Endothelial cell of umbilical vein (primary cell): ENCODE measurements around the gene KLHL6. TPM values are rescaled to one million over a fixed set of nuclear protein-coding genes. Genes with fewer than 3 reads are reported as not detected.

ENCODE experiments used
- BruUV-seq: library from RNA; stranded (reverse); fragments of 400-500 nt; replicated peaks from 2 replicates; lab custom pipeline; 2021; lab: Mats Ljungman, UMichigan
- CTCF ChIA-PET: fragments of 300-600, 350-600 bp; sonication (Branson Sonifier 250); formaldehyde crosslinking; loops from one replicate; lab custom pipeline; 2021; ENCODE audit warnings: antibody characterized with exemption, inconsistent platforms; lab: Charles Lee
- POLR2A ChIA-PET: fragments of 300-600, 350-600 bp; sonication (Branson Sonifier 250); formaldehyde crosslinking; loops from one replicate; lab custom pipeline; 2021; ENCODE audit warnings: antibody characterized with exemption, inconsistent platforms; lab: Charles Lee
- DNase-seq: peaks from one replicate; pipeline ENCODE4 v3.0.0-alpha.2; 2011; ENCODE audit warnings: low read depth, low spot score
- FAIRE-seq: peaks from 2 replicates; lab custom pipeline; 2011; peaks lifted over from hg19 to GRCh38; lab: Jason Lieb, UNC
- H2AFZ ChIP-seq: 2 replicates; pipeline ENCODE4 v1.6.0; 2012; ENCODE audit warnings: low read depth, low read length, control low read depth, inconsistent platforms
- H3K27ac ChIP-seq: 2 replicates; pipeline ENCODE4 v1.5.1; 2011; ENCODE audit warnings: low read depth, mild to moderate bottlenecking, control low read depth, low read length, moderate library complexity; ENCODE audit not compliant: insufficient read depth
- H3K27me3 ChIP-seq, 2 experiments: 2 replicates each; pipeline versions ENCODE4 v1.6.0 to v1.6.1; 2011; ENCODE audit warnings: low read length in 2 of 2, mixed read lengths in 1 of 2; ENCODE audit not compliant: control insufficient read depth in 2 of 2, insufficient read depth in 2 of 2
- H3K36me3 ChIP-seq, 2 experiments: 2 replicates in 1 of 2; 3 replicates in 1 of 2; pipeline ENCODE4 v1.5.1; 2011; ENCODE audit warnings: low read length in 2 of 2, mild to moderate bottlenecking in 1 of 2, moderate library complexity in 1 of 2; ENCODE audit not compliant: control insufficient read depth in 2 of 2, insufficient read depth in 2 of 2; ENCODE audit errors: extremely low read depth in 1 of 2
- H3K4me1 ChIP-seq: 3 replicates; pipeline ENCODE4 v1.5.1; 2011; ENCODE audit warnings: mild to moderate bottlenecking, low read length; ENCODE audit not compliant: control insufficient read depth, insufficient read depth; ENCODE audit errors: extremely low read depth
- H3K4me2 ChIP-seq: 2 replicates; pipeline ENCODE4 v1.6.1; 2011; ENCODE audit warnings: low read length, control low read depth, mixed read lengths; ENCODE audit not compliant: insufficient read depth
- H3K4me3 ChIP-seq, 3 experiments: fragments of 200-600 bp in 1 of 3; sonication (generic), shearing (Covaris generic) in 1 of 3; replicated peaks in 1 of 3; 2 replicates each; pipeline ENCODE4 v1.5.1; 2011 to 2016; ENCODE audit warnings: control low read depth in 3 of 3, low read length in 3 of 3, mild to moderate bottlenecking in 2 of 3, inconsistent platforms in 1 of 3, low read depth in 1 of 3, moderate library complexity in 1 of 3; ENCODE audit not compliant: insufficient read depth in 1 of 3
- H3K79me2 ChIP-seq: 2 replicates; pipeline ENCODE4 v1.6.0; 2012; ENCODE audit warnings: low read length, inconsistent platforms; ENCODE audit not compliant: control insufficient read depth, insufficient read depth
- H3K9ac ChIP-seq: replicated peaks from 2 replicates; pipeline ENCODE3; 2011; ENCODE audit warnings: low read length, control low read depth; ENCODE audit not compliant: insufficient read depth; ENCODE audit errors: extremely low read depth
- H3K9me1 ChIP-seq: replicated peaks from 3 replicates; pipeline ENCODE4 v1.6.0; 2011; ENCODE audit warnings: mild to moderate bottlenecking, low read length; ENCODE audit not compliant: control insufficient read depth, insufficient read depth; ENCODE audit errors: extremely low read depth
- H3K9me3 ChIP-seq: replicated peaks from 2 replicates; pipeline ENCODE4 v1.5.1; 2012; ENCODE audit warnings: low read length, inconsistent platforms; ENCODE audit not compliant: control insufficient read depth, insufficient read depth
- H4K20me1 ChIP-seq: replicated peaks from 2 replicates; pipeline ENCODE3; 2011; ENCODE audit warnings: mild to moderate bottlenecking, low read length; ENCODE audit not compliant: control insufficient read depth, insufficient read depth; ENCODE audit errors: extremely low read depth
- CTCF ChIP-seq, 2 donors: IDR thresholded peaks; 1 replicate in 1 of 2; 2 replicates in 1 of 2; pipeline ENCODE4 v1.5.1; 2011; ENCODE audit warnings: low read length in 2 of 2, mild to moderate bottlenecking in 2 of 2, moderate library complexity in 2 of 2, control low read depth in 1 of 2, inconsistent platforms in 1 of 2, low read depth in 1 of 2; ENCODE audit not compliant: insufficient read depth in 1 of 2; ENCODE audit errors: extremely low read depth in 1 of 2
- EZH2 ChIP-seq: IDR thresholded peaks from 2 replicates; pipeline ENCODE4 v1.6.1; 2012; ENCODE audit warnings: borderline replicate concordance, low read depth, mild to moderate bottlenecking, moderate library complexity, low read length, inconsistent platforms; ENCODE audit not compliant: severe bottlenecking
- FOS ChIP-seq: IDR thresholded peaks from 2 replicates; pipeline ENCODE4 v1.6.1; 2011; ENCODE audit warnings: mild to moderate bottlenecking, low read length, moderate library complexity, borderline replicate concordance; ENCODE audit not compliant: insufficient read depth
- GATA2 ChIP-seq: IDR thresholded peaks from 2 replicates; pipeline ENCODE4 v1.7.0; 2011; ENCODE audit warnings: low read depth, mild to moderate bottlenecking, moderate library complexity, mixed read lengths, low read length; ENCODE audit not compliant: insufficient read length, insufficient read depth
- JUN ChIP-seq: IDR thresholded peaks from 2 replicates; pipeline ENCODE4 v1.6.1; 2011; ENCODE audit warnings: borderline replicate concordance, low read depth; ENCODE audit not compliant: insufficient read length, insufficient read depth
- MAX ChIP-seq: IDR thresholded peaks from 2 replicates; pipeline ENCODE4 v1.6.1; 2011; ENCODE audit not compliant: insufficient read depth, insufficient read length
- MYC ChIP-seq: IDR thresholded peaks from one replicate; pipeline ENCODE4 v1.6.1; 2011; ENCODE audit warnings: mild to moderate bottlenecking, low read depth, low read length
- POLR2A ChIP-seq: IDR thresholded peaks from 2 replicates; pipeline ENCODE4 v1.6.1; 2012; ENCODE audit warnings: low read depth, mild to moderate bottlenecking, control low read depth, low read length
- POLR2AphosphoS5 ChIP-seq: IDR thresholded peaks from 2 replicates; pipeline ENCODE4 v1.6.1; 2012; ENCODE audit warnings: low read depth, mild to moderate bottlenecking, control low read depth, low read length, moderate library complexity; ENCODE audit not compliant: insufficient read depth
- dilution Hi-C: fragments of 300-500 bp; cut with MboI; formaldehyde crosslinking; loops from one replicate; pipeline ENCODE4 v1.15.0; 2019; ENCODE audit warnings: low sequenced_read_pairs; ENCODE audit not compliant: extremely low pct_ligation_motif_present
- intact Hi-C: fragments of 100-400 bp; cut with micrococcal nuclease; formaldehyde crosslinking; loops from one replicate; pipeline ENCODE4 v1.10.0; 2022
- polyA plus RNA-seq, 4 experiments: library from polyadenylated mRNA; depleted of rRNA in 3 of 4; stranded (reverse) in 3 of 4; unstranded in 1 of 4; fragments of >200 nt; gene quantifications; 2 replicates each; pipeline versions ENCODE4 v1.2.1 to v1.2.3, GENCODE V29; 2011 to 2012; ENCODE audit warnings: missing spikeins in 1 of 4
- total RNA-seq: library from RNA; stranded (reverse); gene quantifications from 2 replicates; pipeline ENCODE4 v1.2.3, GENCODE V29; 2021

KLHL6 gene
- total and polyA plus RNA-seq, 2 donors (not counting 3 experiments of a cell fraction or from before 2014, with no cell fraction given): 5.7 to 12.6 TPM

- dilution Hi-C loops: no loop called here
- Histone ChIP-seq H3K9me1 (no peaks in the 10 kb centered on the region), H3K27me3 (no peaks in the 10 kb centered on the region), H3K9me3 (no peaks in the 10 kb centered on the region), H3K79me2 (peaks cover 43% of the 10 kb centered on the region), H2AFZ (no peak overlapping the region), H3K36me3 (no peaks in the 10 kb centered on the region), H3K4me2 (no peak overlapping the region), H3K9ac (no peak overlapping the region), H4K20me1 (no peaks in the 10 kb centered on the region), H3K4me3 (no peak overlapping the region), H3K27ac (no peak overlapping the region), H3K4me1 (peaks cover 60% of the 10 kb centered on the region)
- no TSS peak for BruUV-seq
- ChIA-PET CTCF (no interaction called here), POLR2A (no interaction called here)
- FAIRE-seq: no peak
- no peak for DNase-seq
- TF ChIP-seq GATA2: no peak
- TF ChIP-seq POLR2AphosphoS5: no peak
- TF ChIP-seq CTCF (IDR thresholded peaks at IDR 0.05; ENCODE audit: extremely low read depth in 1 of 2, insufficient read depth in 1 of 2, low read depth in 1 of 2, low read length in 2 of 2): no peak
- TF ChIP-seq JUN: no peak
- TF ChIP-seq EZH2: no peak
- TF ChIP-seq MYC: no peak
- no peak for TF ChIP-seq POLR2A
- no peak for TF ChIP-seq MAX
- no peak for TF ChIP-seq FOS
- intact Hi-C loops: loop anchor here (10.0 kb wide), 2 partner anchors 77 to 367 kb away; no protein-coding TSS in a partner anchor
These were observed 3.6 kb downstream of the KLHL6 start for GRCh38 chr3:183551930-183552329.
